K562 (cell line): Measurements from ENCODE around the gene MMAB.

Experiments
- CBX2 ChIP-seq: fragments of 200-600 bp; sonication (generic); IDR thresholded peaks from one replicate; pipeline ENCODE4 v1.6.1; 2012; ENCODE audit warnings: mild to moderate bottlenecking, low read length, inconsistent platforms; ENCODE audit not compliant: insufficient read depth, poor library complexity, severe bottlenecking
- CTCF ChIP-seq, 3 experiments: IDR thresholded peaks in 2 of 3; conservative IDR thresholded peaks in 1 of 3; 2 replicates each; pipeline ENCODE4 v1.5.1; 2011 to 2012; ENCODE audit warnings: low read length in 3 of 3, mild to moderate bottlenecking in 3 of 3, control low read depth in 2 of 3, improper control_type of control experiment in 1 of 3, inconsistent platforms in 1 of 3, low read depth in 1 of 3, mixed read lengths in 1 of 3, moderate library complexity in 1 of 3; ENCODE audit not compliant: insufficient read depth in 2 of 3
- KAT8 ChIP-seq: fragments of 450-650 bp; IDR thresholded peaks from 2 replicates; pipeline ENCODE4 v1.6.1; 2016; ENCODE audit warnings: low read depth, mild to moderate bottlenecking
- MEF2D ChIP-seq: conservative IDR thresholded peaks from 2 replicates; pipeline ENCODE4 v1.6.1; 2016; ENCODE audit warnings: low read depth, missing genetic modification characterization, missing compliant biosample characterization
- PHB2 ChIP-seq: fragments of 450-650 bp; IDR thresholded peaks from 2 replicates; pipeline ENCODE4 v1.6.1; 2017; ENCODE audit warnings: low read depth
- POLR2A ChIP-seq: fragments of 450-650 bp; conservative IDR thresholded peaks from 2 replicates; pipeline ENCODE4 v1.6.1; 2016
- SREBF1 ChIP-seq: fragments of 150-350 bp; IDR thresholded peaks from 2 replicates; pipeline ENCODE4 v1.6.1; 2014; ENCODE audit warnings: antibody characterized with exemption, low read depth, low read length, borderline replicate concordance
- ZNF24 ChIP-seq: fragments of 450-650 bp; IDR thresholded peaks from 2 replicates; pipeline ENCODE4 v1.6.1; 2016

GRCh38 chr12:109580684-109581333 is 7.5 kb upstream of the MMAB start:
- no peak for TF ChIP-seq KAT8
- TF ChIP-seq SREBF1: no peak
- TF ChIP-seq CTCF (IDR thresholded peaks at IDR 0.05 in 2 of 3, conservative IDR thresholded peaks at IDR 0.05 in 1 of 3; ENCODE audit: insufficient read depth in 2 of 3, low read depth in 1 of 3, low read length in 3 of 3): no peak
- no peak for TF ChIP-seq PHB2
- no peak for TF ChIP-seq CBX2
- TF ChIP-seq POLR2A: no peak
- no peak for TF ChIP-seq ZNF24
- no peak for TF ChIP-seq MEF2D (tag)
